Ishikawa (cell line): ENCODE results near the gene MGMT.

Experiments
- CEBPB ChIP-seq: IDR thresholded peaks from 2 replicates; pipeline ENCODE4 v1.6.1; 2012
- CREB1 ChIP-seq: IDR thresholded peaks from 2 replicates; pipeline ENCODE4 v1.6.1; 2012; ENCODE audit warnings: low read depth
- EGR1 ChIP-seq: IDR thresholded peaks from 2 replicates; pipeline ENCODE4 v1.6.1; 2012
- EP300 ChIP-seq: IDR thresholded peaks from 2 replicates; pipeline ENCODE4 v1.6.1; 2012; ENCODE audit warnings: borderline replicate concordance
- FOXM1 ChIP-seq: IDR thresholded peaks from 2 replicates; pipeline ENCODE4 v1.6.1; 2012; ENCODE audit warnings: low read depth, borderline replicate concordance
- MAX ChIP-seq: IDR thresholded peaks from 2 replicates; pipeline ENCODE4 v1.6.1; 2012
- NFIC ChIP-seq: IDR thresholded peaks from 2 replicates; pipeline ENCODE4 v1.6.1; 2012
- RAD21 ChIP-seq: IDR thresholded peaks from 2 replicates; pipeline ENCODE4 v1.6.1; 2012; ENCODE audit warnings: low read depth
- REST ChIP-seq: IDR thresholded peaks from 2 replicates; pipeline ENCODE4 v1.6.1; 2012; ENCODE audit warnings: low read depth, mild to moderate bottlenecking
- TAF1 ChIP-seq: IDR thresholded peaks from 2 replicates; pipeline ENCODE4 v1.6.1; 2012; ENCODE audit warnings: low read depth, mild to moderate bottlenecking
- TCF12 ChIP-seq: IDR thresholded peaks from 2 replicates; pipeline ENCODE4 v1.6.1; 2012; ENCODE audit warnings: low read depth
- TEAD4 ChIP-seq: IDR thresholded peaks from 2 replicates; pipeline ENCODE4 v1.6.1; 2012
- USF1 ChIP-seq: IDR thresholded peaks from 2 replicates; pipeline ENCODE4 v1.6.1; 2012
- YY1 ChIP-seq: IDR thresholded peaks from 2 replicates; pipeline ENCODE4 v1.6.1; 2012; ENCODE audit warnings: low read depth
- ZBTB7A ChIP-seq: IDR thresholded peaks from 2 replicates; pipeline ENCODE4 v1.6.1; 2012; ENCODE audit warnings: low read depth

Gene MGMT

GRCh38 chr10:129550076-129550475, 83.0 kb downstream of the MGMT start:
- TF ChIP-seq REST: no peak
- no peak for TF ChIP-seq TAF1
- TF ChIP-seq ZBTB7A: no peak
- no peak for TF ChIP-seq CREB1
- no peak for TF ChIP-seq MAX

GRCh38 chr10:129550658-129551057, 83.6 kb downstream of the MGMT start:
- no peak for TF ChIP-seq EP300
- TF ChIP-seq USF1: no peak
- no peak for TF ChIP-seq FOXM1
- no peak for TF ChIP-seq RAD21
- TF ChIP-seq YY1: no peak
- no peak for TF ChIP-seq NFIC
- no peak for TF ChIP-seq TEAD4
- no peak for TF ChIP-seq EGR1
- no peak for TF ChIP-seq TCF12
- TF ChIP-seq CREB1: no peak
- no peak for TF ChIP-seq REST
- no peak for TF ChIP-seq MAX

- no peak for TF ChIP-seq YY1
- TF ChIP-seq EP300: no peak
- no peak for TF ChIP-seq TCF12
- no peak for TF ChIP-seq USF1
- TF ChIP-seq NFIC: no peak
- no peak for TF ChIP-seq TAF1
- TF ChIP-seq CEBPB: no peak
- TF ChIP-seq ZBTB7A: no peak
- no peak for TF ChIP-seq RAD21
- no peak for TF ChIP-seq CREB1
- TF ChIP-seq EGR1: no peak
- TF ChIP-seq MAX: no peak
Observed at GRCh38 chr10:129552119-129552518, 85.1 kb downstream of the MGMT start.

GRCh38 chr10:129553928-129554327, 86.9 kb downstream of the MGMT start:
- TF ChIP-seq EP300: no peak
- no peak for TF ChIP-seq TEAD4
- no peak for TF ChIP-seq CEBPB
- no peak for TF ChIP-seq ZBTB7A
- no peak for TF ChIP-seq YY1
- TF ChIP-seq MAX: no peak
- TF ChIP-seq REST: no peak
- no peak for TF ChIP-seq EGR1
- no peak for TF ChIP-seq TAF1
- TF ChIP-seq CREB1: no peak
- no peak for TF ChIP-seq NFIC
- no peak for TF ChIP-seq RAD21
- TF ChIP-seq USF1: no peak
- TF ChIP-seq FOXM1: no peak
- TF ChIP-seq TCF12: no peak
